ENCODE measurements around the gene DYSF.

The DYSF gene

DNA sequence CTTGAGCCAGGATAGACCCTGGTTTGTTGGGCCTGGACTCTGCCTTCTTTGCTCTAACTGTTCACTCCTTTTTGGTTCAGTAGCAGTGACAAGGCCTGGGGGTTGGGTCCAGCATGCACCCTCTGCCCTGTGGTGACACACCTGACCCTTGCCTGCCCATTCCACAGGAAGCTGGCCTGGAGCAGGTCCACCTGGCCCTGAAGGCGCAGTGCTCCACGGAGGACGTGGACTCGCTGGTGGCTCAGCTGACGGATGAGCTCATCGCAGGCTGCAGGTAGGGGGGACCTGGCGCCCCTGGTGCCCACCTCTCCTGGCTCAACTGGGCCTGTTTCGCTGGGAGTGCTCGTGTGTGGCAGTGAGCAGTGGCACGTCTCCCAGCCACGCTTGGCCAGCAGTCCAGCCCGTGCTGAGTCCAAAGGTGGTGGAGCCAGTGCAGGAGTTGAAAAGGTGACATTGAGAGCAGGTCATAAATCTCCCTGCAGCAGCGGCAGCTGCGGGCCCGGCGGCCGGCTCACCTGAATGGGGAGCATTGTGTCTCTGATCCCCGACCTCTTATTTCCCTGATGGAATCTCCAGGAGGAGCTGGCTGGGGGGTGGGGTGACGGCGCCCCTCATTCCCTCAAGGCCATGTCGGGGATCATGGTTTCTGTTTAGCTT lies 102.6 kb downstream of the DYSF start:
- no peak for DNase-seq

DNA sequence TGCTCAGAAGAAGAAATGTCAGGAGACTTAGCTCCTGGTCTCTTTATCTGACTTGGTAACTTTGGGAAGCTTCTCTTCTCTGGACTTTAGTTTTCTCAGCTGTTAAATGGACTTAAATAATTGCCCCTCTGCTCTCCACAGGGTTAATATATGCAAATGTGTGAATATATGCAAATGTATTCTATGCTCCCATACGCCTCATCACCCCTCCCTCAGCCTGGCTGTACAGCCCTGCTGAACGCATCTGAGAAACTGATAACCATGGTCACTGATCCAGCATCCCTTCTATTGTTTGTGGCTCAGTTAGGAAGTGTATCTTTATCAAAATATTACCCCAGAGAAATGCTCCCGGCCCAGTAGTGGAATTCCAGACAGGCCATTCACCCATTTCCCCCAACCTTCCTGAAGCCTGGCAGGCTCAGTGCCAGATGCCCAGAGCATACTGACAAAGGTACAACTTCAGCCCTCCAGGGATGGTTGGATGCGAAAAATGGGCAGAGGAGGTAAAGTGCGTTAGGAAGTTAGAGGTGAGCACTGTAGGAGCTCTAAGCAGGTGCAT lies 103.4 kb downstream of the DYSF start:
- DNase-seq = no peak

DNA sequence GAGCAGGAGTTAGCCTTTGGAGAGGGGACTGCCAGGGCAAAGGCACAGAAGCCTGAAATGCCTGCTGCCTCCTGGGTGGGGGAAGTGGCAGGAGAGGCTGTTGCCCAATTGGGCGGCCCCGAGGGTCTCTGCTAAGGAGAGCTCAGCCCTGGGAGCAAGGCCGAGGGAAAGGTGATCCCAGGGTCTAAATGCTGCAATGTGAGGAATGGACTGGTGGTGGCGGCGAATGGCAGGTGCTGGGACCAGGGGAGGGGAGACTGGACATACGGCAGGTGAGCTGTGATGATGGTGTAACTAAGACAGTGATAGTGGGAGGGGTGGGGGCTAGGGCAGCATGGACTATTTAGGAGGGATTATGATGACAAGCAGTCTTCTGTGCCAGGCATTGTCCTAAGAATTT lies 104.0 kb downstream of the DYSF start:
- no peak for DNase-seq

DNA sequence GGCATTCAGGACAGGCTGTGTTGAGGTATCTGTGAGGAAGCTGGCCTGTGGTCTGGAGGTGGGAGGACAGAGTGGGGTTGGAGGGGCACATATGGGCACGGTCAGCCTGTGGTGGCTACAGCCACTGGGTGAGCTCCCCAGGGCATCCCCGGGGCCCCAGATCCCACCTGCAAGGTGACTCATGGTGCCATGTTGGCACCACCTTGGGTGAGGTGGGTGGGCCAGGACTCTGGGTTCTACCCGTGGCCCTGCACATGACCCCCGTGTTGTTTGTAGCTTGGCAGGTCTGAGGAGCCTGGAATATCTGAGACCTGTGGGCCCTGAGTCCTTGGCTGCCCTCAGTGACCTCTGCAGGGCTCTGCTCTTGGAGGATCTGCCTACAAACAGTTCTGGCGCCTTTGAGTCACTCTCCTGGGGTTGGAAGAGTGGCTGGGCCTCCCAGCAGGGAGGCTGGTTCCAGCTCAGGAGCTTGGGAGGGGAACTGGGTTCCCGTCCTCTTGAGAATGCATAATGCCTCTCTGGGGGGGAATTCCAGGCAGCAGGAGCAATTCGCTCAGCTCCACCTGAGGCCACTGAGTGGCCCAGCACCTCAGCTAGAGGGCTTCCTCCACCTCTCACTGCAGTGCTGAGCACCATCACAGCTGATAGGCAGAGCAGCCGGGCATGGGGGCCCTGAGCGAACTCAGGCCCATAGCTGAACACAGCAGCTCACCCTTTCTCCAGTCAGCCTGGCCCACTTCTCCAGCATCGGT lies 105.1 kb downstream of the DYSF start:
- no peak for DNase-seq

DNA sequence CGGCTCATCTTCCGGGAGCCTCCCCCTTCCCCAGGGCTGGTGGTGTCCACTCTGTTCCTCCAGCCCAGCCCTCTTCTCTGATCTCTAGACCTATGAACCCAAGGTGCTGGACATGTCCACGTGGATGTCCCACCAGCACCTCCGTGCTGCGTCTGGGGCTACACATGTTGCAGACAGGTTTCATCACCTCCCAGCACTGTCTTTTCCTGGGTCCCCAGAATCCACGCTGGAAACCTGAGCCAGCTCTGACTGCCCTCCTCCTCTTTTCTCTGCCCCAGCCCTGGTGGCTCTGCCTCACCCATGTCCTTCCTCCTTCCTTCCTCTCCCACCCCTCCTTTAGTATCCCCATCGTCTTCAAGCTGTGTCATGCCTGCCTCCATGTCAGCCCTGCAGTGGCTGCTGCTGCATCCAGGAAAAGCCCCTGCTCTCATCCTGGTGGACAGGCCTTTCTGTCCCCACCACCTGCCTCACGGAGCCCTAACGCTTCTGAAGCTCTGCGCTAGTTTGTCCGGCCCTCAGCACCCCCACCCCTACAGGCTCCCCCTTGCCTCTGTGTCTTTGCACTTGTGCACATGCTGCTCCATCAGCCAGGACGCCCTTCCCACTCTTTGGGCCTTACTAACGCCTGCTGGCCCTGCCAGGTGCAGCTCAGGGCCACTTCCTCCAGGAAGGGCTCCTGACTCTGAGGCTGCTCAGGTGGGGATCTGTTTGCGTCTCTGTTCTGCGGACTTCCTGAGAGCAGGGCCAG lies 105.9 kb downstream of the DYSF start:
- DNase-seq = no peak

DNA sequence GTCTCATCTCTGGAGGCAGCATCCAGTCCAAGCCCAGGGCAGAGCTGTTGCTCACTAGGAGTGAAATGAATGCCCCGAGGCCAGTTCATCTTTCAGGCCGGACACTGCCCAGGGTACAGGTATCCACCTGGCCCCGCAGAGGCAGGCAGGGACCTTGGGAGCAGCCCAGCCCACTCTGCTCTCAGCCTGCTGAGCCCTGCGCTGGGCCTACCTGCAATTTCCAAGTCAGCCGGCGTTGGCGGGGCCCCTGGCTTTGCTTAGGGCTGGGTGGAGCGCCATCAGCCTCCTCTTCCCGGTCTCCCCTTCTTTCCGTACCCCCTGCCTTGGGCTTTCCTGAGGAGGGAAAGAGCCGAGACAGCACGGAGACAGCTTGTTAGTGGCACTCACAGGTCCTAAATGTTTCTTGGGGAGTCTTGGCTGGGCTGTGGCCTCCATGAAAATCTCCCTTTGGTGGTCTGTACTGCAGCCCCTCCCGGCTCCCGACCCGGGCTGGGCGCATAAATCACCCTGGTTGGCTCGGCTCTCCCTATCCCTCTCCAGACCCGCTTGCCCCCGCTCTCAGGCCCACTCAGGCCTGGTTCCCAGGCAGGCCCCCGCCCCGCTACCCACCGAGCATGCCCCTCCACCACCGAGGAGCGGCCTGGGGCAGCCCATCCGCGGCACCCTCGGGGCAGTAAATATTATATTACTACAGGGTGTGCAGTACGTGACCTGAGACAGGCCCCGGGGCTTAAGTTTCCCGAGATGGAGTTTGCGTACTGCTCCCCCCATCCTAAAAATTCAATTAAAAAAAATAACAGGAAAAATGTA lies 106.7 kb downstream of the DYSF start:
- no peak for DNase-seq

DNA sequence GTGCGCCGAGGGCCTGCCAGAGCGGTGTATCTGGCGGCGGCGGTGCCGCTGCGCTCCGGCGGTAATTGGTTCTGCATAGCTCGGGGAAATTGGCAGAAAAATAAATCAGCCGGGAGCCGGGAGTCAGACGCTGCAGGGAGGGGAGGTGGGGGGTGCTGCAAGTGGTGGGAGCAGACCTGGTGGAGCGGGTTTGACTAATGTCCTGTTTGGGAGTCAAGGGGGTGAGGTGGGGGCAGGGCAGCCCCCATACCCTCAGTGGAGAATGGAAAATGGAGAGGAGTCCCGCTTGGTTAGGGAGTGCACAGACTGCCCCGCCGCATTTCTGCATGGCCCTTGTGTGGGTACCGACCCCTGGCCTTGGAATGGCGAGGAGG lies 107.3 kb downstream of the DYSF start:
- no peak for DNase-seq

DNA sequence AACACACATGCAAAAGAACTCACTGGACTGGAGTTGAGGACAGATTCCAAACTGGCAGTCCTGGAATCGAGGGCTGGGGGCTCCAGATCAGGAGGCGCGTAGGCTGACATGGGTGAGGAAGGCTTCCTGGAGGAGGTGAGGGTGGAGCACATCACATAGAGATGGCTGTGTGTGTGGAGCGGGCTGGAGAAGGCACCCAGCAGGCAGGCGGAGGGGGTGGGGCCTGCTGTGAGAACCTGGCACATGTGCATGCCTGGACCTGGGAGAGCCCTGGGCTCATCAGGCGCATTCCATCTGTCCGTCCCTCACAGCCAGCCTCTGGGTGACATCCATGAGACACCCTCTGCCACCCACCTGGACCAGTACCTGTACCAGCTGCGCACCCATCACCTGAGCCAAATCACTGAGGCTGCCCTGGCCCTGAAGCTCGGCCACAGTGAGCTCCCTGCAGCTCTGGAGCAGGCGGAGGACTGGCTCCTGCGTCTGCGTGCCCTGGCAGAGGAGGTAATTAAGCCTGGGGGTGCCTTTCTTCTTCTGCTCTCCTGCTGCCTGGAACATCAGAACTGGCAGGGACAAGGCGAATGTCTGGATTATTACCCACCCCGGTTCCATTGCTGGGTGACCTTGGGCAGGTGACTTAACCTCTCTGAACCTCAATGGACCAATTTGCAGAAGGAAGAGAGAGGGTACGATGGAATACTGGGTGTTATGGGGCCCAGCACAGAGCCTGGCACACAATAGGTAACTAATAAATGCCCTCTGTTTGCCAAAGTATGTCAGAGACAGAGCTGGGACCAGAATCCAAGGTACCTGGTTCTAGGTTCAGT lies 108.3 kb downstream of the DYSF start:
- no peak for DNase-seq

DNA sequence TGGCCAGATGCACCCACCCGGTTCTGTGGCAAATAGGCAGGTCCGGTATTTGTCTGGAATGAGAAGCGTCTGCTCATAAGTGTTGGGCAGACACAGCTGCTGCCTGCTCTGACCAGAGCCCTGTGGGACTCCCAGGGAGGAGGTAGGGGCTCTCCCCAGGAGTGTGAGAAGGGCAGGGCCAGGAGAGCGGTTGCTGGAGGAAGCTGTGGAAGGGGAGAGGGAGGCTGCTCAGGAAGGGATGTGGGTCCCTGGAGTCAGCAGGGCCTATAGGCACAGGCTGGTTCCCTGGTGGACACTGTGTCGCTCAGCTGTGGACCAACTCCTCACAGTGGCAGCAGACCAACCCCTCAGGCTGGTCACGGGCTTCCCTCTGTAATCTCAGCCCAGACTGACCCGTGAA lies 109.2 kb downstream of the DYSF start:
- no peak for DNase-seq

DNA sequence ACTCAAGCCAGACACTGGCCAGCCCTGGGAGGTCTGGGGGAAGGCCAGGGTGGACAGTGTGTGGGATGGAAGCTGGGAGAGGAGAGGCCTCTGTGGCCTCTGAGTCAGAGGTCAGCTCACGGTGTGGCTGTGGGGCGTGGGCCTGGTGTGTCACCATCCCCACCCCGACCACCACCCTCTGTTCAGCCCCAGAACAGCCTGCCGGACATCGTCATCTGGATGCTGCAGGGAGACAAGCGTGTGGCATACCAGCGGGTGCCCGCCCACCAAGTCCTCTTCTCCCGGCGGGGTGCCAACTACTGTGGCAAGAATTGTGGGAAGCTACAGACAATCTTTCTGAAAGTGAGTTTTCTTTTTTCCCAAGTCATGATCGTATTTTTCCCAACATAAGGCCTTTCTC lies 110.5 kb downstream of the DYSF start:
- DNase-seq = no peak

DNA sequence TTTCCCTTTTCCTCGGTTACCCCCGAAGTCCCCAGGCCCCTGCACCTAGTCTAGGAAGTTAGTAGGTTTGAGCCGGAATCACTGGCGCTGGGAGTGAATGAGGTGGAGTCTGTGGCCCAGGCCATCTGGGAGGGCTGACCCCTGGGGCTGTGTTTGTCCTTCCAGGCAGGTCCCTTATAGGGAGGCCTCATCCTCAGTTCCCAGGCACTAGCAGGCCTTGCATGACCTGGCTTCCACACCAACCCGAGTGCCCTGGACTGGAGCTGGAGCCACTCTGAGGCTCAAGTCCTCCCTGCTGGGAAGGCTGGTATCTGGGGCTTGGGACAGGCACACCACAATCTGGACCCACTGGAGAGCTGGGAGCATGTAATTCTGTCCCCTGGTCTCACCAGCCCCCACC lies 111.0 kb downstream of the DYSF start:
- no peak for DNase-seq

DNA sequence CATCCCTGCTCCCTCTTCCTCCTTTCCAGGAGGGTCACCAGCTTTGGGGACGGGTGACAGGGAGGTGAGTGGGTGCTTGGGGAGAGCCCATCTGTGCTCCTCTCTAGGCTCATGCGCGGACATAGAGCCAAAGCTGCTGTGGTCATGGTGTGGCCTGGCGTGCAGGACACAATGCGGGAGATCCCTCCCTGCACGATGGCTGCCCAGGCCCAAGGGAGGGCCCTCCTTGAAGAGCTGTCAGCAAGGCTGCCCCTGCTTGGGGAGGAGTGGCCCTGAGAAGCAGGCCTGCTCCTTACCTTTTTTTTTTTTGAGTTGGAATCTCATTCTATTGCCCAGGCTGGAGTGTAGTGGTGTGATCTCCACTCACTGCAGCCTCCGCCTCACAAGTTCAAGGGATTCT lies 111.4 kb downstream of the DYSF start:
- DNase-seq = no peak

DNA sequence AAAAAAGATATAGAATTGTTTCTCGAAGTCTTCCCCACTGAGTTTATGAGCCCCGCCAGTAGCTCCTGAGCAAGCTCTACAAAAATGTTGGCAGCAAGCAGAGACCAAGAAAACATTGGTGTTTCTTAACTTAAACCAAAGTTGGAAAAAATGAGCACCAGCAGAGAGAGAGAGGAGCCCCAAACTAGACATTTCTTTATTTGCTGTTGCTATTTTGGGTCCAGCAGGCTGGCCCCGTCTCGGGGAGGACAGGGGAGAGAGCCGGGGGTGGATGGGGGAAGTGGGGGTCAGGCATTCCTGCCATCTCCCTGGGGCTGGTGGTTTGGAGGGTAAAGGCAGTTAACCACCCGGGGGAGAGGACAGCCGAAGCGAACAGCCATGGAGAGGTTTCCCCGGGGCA lies 113.0 kb downstream of the DYSF start:
- DNase-seq = no peak

DNA sequence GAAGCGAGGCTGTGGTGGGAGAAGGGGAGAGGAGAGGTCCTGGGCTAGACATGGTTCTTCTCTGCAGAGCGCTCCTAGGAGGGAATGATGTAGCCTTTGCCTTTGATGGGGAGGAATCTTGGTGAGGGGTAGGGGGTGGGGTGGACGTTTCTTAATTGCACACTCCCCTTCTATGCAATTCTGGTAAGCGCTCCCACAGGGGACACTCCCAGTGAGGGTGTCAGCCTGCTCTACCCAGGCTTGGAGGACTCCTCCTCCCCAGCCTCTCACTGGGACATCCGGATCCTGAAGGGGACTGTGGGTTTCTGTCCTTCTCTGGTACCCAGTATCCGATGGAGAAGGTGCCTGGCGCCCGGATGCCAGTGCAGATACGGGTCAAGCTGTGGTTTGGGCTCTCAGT lies 114.3 kb downstream of the DYSF start:
- no peak for DNase-seq

DNA sequence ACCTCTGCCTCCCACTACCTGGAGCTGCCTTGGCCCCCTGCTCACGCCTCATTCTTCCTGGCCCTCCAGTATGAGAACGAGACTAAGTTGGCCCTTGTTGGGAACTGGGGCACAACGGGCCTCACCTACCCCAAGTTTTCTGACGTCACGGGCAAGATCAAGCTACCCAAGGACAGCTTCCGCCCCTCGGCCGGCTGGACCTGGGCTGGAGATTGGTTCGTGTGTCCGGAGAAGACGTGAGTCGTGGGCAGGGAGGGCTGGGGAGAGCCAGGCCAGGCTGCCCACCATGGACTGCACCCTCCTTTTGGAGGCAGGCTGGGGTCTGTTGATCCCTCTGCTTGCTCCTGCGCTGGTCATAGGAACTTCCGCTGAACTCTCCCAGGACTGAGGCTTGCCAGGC lies 114.7 kb downstream of the DYSF start:
- DNase-seq = no peak

DNA sequence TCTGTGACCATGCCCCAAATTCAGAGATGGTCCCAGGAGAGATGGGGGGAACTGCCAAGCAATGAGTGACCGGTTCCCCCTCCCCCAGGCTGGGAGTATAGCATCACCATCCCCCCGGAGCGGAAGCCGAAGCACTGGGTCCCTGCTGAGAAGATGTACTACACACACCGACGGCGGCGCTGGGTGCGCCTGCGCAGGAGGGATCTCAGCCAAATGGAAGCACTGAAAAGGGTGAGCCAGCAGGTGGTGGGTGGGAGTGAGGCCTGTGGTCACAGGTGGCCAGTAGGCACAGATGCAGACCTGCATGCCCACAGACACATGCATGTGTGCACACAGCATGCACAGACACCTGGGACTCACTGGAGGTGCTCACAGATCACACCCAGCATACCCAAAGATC lies 117.2 kb downstream of the DYSF start:
- no peak for DNase-seq

DNA sequence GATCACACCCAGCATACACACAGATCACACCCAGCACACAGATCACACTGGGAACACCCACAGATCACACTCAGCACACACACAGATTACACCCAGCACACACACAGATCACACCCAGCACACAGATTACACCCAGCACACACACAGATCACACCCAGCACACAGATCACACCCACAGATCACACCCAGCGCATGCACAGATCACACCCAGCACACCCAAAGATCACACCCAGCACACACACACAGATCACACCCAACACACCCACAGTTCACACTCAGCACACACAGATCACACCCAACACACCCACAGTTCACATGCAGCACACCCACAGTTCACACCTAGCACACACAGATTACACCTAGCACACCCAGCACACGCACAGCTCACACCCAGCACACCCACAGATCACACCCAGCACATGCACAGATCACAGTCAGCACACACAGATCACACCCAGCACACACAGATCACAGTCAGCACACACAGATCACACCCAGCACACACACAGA lies 117.6 kb downstream of the DYSF start:
- no peak for DNase-seq

DNA sequence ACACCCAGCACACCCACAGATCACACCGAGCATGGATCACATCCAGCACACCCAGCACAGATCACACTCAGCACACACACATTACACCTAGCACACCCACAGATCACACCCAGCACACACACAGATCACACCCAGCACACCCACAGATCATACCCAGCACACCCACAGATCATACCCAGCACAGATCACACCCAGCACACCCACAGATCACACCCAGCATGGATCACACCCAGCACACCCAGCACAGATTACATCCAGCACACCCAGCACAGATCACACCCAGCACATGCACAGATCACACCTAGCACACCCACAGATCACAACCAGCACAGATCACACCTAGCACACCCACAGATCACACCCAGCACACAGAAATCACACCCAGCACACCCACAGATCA lies 118.6 kb downstream of the DYSF start:
- DNase-seq = no peak

DNA sequence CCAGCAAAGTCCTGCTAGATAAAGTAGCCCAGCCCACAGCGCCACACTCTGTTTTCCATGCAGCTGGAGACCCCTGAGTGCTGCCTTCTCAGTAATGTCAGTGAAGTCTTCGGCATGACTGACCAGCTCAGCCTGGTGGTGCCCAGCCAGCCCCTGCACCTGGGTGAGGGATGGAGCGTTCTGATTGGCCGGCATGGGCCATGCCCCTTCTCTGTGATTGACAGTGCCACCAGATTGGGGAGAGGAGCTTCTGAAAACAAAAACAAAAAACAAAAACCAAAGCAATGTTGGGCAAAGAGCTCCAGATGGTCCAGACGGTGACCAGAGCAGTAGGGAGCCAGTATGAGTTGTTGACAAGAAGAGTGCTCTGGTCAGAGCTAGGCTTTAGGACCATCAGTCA lies 122.6 kb downstream of the DYSF start:
- no peak for DNase-seq

DNA sequence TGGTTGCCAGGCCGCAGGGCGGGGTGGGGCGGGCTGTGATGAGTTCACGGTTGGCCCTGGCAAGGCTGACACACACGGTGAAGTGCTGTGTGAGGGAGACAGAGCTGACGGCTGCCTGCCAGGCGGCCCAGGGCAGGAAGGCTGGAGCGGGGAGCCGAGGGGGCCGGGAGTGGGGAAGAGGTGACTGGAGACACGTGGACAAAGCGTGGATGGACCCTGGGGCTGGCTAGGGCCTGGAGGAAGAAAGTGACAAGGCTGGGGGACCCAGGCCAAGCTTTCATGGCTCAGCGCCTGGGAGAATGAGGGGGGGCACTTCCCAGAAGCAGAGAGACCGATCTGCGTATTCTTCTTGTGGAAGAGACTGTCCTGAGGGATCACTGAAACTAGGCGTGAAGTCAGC lies 123.2 kb downstream of the DYSF start:
- no peak for DNase-seq

DNA sequence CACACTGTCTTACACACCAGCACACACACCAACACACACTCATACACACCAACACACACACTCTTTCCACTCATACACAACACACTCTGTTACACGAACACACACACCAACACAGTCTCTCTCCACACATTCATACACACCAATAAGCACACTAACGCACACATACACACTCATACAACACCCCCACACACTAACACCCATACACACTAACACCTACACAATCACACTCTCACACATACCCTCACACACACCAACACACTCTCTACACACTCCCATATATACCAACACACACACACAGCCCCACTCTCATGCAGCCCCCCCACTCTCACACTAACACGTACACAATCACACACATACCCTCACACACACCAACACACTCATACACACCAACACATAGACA lies 123.8 kb downstream of the DYSF start:
- DNase-seq = no peak

DNA sequence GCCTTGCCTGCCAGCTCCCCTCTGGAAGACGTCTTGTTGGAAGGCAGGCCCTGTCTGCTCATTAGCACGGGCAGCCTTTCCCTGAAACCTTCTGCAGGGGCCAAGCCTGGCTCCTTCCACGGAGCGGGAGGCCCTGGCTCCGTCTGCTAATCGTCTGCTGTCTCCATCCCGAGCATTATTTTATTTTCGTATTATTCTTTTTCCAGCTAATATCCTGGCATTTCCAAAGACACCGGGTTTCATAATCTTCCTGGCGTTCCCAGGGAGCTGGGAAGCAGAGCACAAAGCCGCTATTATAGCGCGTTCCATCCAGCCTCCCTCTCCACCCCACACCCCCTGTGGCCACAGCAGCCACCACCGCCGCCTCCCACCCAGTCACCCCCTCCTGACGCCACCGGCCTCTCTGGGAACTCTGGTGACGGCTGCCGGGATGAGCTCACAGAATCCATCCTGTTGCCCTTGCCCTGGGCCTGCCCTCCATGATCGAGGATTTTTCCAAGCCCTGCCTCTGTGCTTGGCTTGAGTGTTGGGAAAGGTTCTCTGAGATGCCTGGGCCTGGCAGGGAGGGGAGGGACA lies 125.5 kb downstream of the DYSF start:
- DNase-seq = no peak

Data from NCI-H524 (cell line).